SH-SY5Y (cell line): ENCODE measurements around the gene FOSL2.

Source experiments
- GATA2 ChIP-seq: IDR thresholded peaks from 2 replicates; pipeline ENCODE4 v1.6.1; 2011; ENCODE audit warnings: mild to moderate bottlenecking, low read depth, low read length
- GATA3 ChIP-seq: IDR thresholded peaks from 2 replicates; pipeline ENCODE4 v1.6.1; 2011; ENCODE audit warnings: low read depth, mild to moderate bottlenecking, low read length, moderate library complexity

GRCh38 chr2:28391564-28392296 is 928 bp upstream of the FOSL2 start:
- TF ChIP-seq GATA2 (no peak), GATA3 (no peak)
